H4 (cell line): ENCODE results near the gene SLIT3. TPM values are rescaled to one million over a fixed set of nuclear protein-coding genes. Genes with fewer than 3 reads are reported as not detected.

Experiments
- DNase-seq: peaks from one replicate; pipeline ENCODE4 v3.0.0-alpha.2; 2015; ENCODE audit warnings: low spot score
- total RNA-seq: library from RNA; depleted of rRNA; stranded (reverse); fragments of >200 nt; shearing (Covaris generic); gene quantifications from 2 replicates; pipeline ENCODE4 v1.2.3, GENCODE V29; 2014

The SLIT3 gene
- total RNA-seq, 1 experiment from 2014 or later, result 0.58 TPM

- no peak for DNase-seq
Measured at GRCh38 chr5:168935183-168935582, 365.8 kb downstream of the SLIT3 start.

GRCh38 chr5:168934169-168934568, 366.8 kb downstream of the SLIT3 start:
- no peak for DNase-seq

- DNase-seq, result no peak
Measured at GRCh38 chr5:168932400-168933189, 368.3 kb downstream of the SLIT3 start.

- DNase-seq, result peak; percentile 16
Measured at GRCh38 chr5:168931638-168932345, 369.1 kb downstream of the SLIT3 start.

GRCh38 chr5:168929656-168930055, 371.3 kb downstream of the SLIT3 start:
- no peak for DNase-seq

GRCh38 chr5:168925160-168925559, 375.8 kb downstream of the SLIT3 start:
- no peak for DNase-seq

- no peak for DNase-seq
Measured at GRCh38 chr5:168921147-168921866, 379.6 kb downstream of the SLIT3 start.

- no peak for DNase-seq
Measured at GRCh38 chr5:168920019-168920810, 380.7 kb downstream of the SLIT3 start.

GRCh38 chr5:168917947-168918600, 382.9 kb downstream of the SLIT3 start:
- DNase-seq, result no peak

- DNase-seq, result no peak
Measured at GRCh38 chr5:168916852-168917251, 384.1 kb downstream of the SLIT3 start.

- DNase-seq, result no peak
Measured at GRCh38 chr5:168916266-168916665, 384.7 kb downstream of the SLIT3 start.

GRCh38 chr5:168914491-168914890, 386.4 kb downstream of the SLIT3 start:
- no peak for DNase-seq

- DNase-seq, result no peak
Measured at GRCh38 chr5:168910874-168911273, 390.1 kb downstream of the SLIT3 start.

- peak; percentile 16 for DNase-seq
Measured at GRCh38 chr5:168908207-168908606, 392.7 kb downstream of the SLIT3 start.

- no peak for DNase-seq
Measured at GRCh38 chr5:168903061-168903460, 397.9 kb downstream of the SLIT3 start.

GRCh38 chr5:168899673-168900072, 401.3 kb downstream of the SLIT3 start:
- no peak for DNase-seq

GRCh38 chr5:168899264-168899663, 401.7 kb downstream of the SLIT3 start:
- no peak for DNase-seq

GRCh38 chr5:168898247-168898911, 402.6 kb downstream of the SLIT3 start:
- DNase-seq, result no peak

- no peak for DNase-seq
Measured at GRCh38 chr5:168897387-168898122, 403.4 kb downstream of the SLIT3 start.
